Naive B cell (primary cell): Measurements from ENCODE around the gene RRAS2. TPM values are rescaled to one million over a fixed set of nuclear protein-coding genes. Genes with fewer than 3 reads are reported as not detected.

Source experiments
- ATAC-seq, 2 donors: fragments of 150-1000 bp; cut with Tn5 transposase; 2 replicates each; pipeline ENCODE4 v1.10.0; 2021; ENCODE audit warnings: low read depth in 2 of 2, mild to moderate bottlenecking in 2 of 2, moderate library complexity in 2 of 2
- DNase-seq: peaks from one replicate; pipeline ENCODE4 v3.0.0; 2022
- H3K27ac Mint-ChIP-seq, 6 donors: one replicate each; pipeline ENCODE4 v1.8.0; 2020 to 2022; ENCODE audit warnings: mild to moderate bottlenecking in 6 of 6, mixed read lengths in 6 of 6, moderate library complexity in 5 of 6, inconsistent platforms in 2 of 6
- H3K27me3 Mint-ChIP-seq, 3 donors: one replicate each; pipeline ENCODE4 v1.8.0; 2021 to 2022; ENCODE audit warnings: mixed read lengths in 3 of 3, mild to moderate bottlenecking in 1 of 3
- H3K36me3 Mint-ChIP-seq, 2 donors: one replicate each; pipeline ENCODE4 v1.8.0; 2020 to 2022; ENCODE audit warnings: mixed read lengths in 2 of 2, inconsistent platforms in 1 of 2, mild to moderate bottlenecking in 1 of 2
- H3K4me1 Mint-ChIP-seq, 3 donors: one replicate each; pipeline ENCODE4 v1.8.0; 2020 to 2022; ENCODE audit warnings: mixed read lengths in 3 of 3, inconsistent platforms in 1 of 3, mild to moderate bottlenecking in 1 of 3, moderate library complexity in 1 of 3
- H3K4me3 Mint-ChIP-seq, 8 donors: one replicate each; pipeline ENCODE4 v1.8.0; 2020 to 2022; ENCODE audit warnings: mild to moderate bottlenecking in 8 of 8, mixed read lengths in 8 of 8, moderate library complexity in 8 of 8, inconsistent platforms in 2 of 8
- H3K9me3 Mint-ChIP-seq, 7 donors: one replicate each; pipeline ENCODE4 v1.8.0; 2020 to 2022; ENCODE audit warnings: mixed read lengths in 7 of 7, mild to moderate bottlenecking in 5 of 7, inconsistent platforms in 2 of 7, moderate library complexity in 1 of 7
- polyA plus RNA-seq, 6 donors: library from polyadenylated mRNA; unstranded; fragments of 300-500 nt; fragmentation: Illumina TruSeq; gene quantifications; one replicate each; pipeline ENCODE4 v1.2.3, GENCODE V29; 2021; ENCODE audit warnings: low read depth in 6 of 6

The RRAS2 gene
- polyA plus RNA-seq, 6 donors from 2014 or later = 95.9 to 155 (median 118) TPM

GRCh38 chr11:14235701-14236100 is 123.3 kb downstream of the RRAS2 start:
- no peaks in the 10 kb centered on the region for H3K36me3 Mint-ChIP-seq
- H3K4me1 Mint-ChIP-seq = peaks cover 36 to 57% (median 43%) of the 10 kb centered on the region in 3 donors
- peak overlapping the region in 4 of 8 donors; percentile 29 to 73 (median 66) for H3K4me3 Mint-ChIP-seq
- H3K9me3 Mint-ChIP-seq = no peaks in the 10 kb centered on the region
- no peak for DNase-seq
- H3K27ac Mint-ChIP-seq = peak overlapping the region in 5 of 6 donors; percentile 12 to 99 (median 89)
- ATAC-seq = no peak
- H3K27me3 Mint-ChIP-seq = peaks cover 14 to 22% (median 21%) of the 10 kb centered on the region in 3 donors

DNA sequence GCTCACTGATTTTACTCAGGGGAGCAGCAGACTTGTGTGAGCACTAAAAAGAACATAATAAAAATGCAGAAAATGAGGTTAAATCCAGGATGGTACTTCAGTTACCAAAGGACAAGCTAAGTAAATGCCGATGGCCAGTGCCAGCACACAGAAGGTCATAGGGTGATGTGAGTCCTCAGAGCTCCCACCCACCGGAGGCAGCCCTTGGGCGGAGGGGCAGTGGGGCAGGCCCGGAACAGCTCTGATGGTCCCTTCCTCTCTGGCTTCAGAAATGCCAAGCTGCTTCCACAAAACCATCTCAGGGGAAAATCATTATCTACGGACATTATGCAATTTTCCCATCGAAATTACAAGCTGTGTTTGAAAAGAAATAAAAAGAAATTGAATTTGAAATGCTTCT is 124.5 kb downstream of the RRAS2 start:
- Mint-ChIP-seq H3K9me3 (no peaks in the 10 kb centered on the region), H3K4me1 (peaks cover 36 to 55% (median 43%) of the 10 kb centered on the region in 3 donors), H3K4me3 (no peak overlapping the region), H3K27me3 (peaks cover 15 to 31% (median 26%) of the 10 kb centered on the region in 3 donors), H3K36me3 (no peaks in the 10 kb centered on the region), H3K27ac (peak overlapping the region in 1 of 6 donors; percentile 89)
- ATAC-seq (no peak), DNase-seq (no peak)

DNA sequence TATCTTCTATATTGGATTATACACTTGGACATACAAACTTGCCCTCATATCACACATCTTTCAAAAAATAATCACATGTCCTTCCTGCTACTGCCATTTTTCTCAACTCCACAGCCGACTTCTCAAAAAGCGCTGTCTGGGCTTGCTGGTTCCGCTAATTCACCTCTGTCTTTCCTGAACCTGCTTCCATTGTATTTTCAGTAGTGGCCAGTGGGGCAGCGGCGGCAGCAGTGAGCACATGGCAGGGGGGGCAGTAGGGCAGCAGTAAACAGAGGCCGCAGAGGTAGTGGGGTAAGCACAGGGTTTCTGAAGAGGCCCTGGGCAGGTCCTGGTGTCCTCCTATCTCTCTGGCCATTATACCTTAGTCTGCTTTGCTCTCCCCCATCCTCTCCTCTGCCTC is 126.3 kb downstream of the RRAS2 start:
- H3K4me1 Mint-ChIP-seq = peaks cover 23 to 37% (median 28%) of the 10 kb centered on the region in 3 donors
- peaks cover 21 to 38% (median 32%) of the 10 kb centered on the region in 3 donors for H3K27me3 Mint-ChIP-seq
- peaks cover 0 to 2% (median 0%) of the 10 kb centered on the region in 7 donors for H3K9me3 Mint-ChIP-seq
- ATAC-seq = no peak
- H3K36me3 Mint-ChIP-seq = no peaks in the 10 kb centered on the region
- DNase-seq = no peak
- H3K27ac Mint-ChIP-seq = peak overlapping the region in 2 of 6 donors; percentile 25 to 86
- H3K4me3 Mint-ChIP-seq = no peak overlapping the region

GRCh38 chr11:14230407-14230806 is 128.6 kb downstream of the RRAS2 start:
- H3K4me1 Mint-ChIP-seq = peaks cover 4 to 14% (median 5%) of the 10 kb centered on the region in 3 donors
- peaks cover 0 to 11% (median 2%) of the 10 kb centered on the region in 7 donors for H3K9me3 Mint-ChIP-seq
- DNase-seq = no peak
- peaks cover 0 to 11% of the 10 kb centered on the region in 2 donors for H3K36me3 Mint-ChIP-seq
- H3K27me3 Mint-ChIP-seq = peaks cover 21 to 38% (median 32%) of the 10 kb centered on the region in 3 donors
- no peak overlapping the region for H3K4me3 Mint-ChIP-seq
- no peak for ATAC-seq
- H3K27ac Mint-ChIP-seq = no peak overlapping the region

GRCh38 chr11:14229472-14229871 is 129.5 kb downstream of the RRAS2 start:
- ATAC-seq = no peak
- peaks cover 0 to 12% (median 0%) of the 10 kb centered on the region in 3 donors for H3K4me1 Mint-ChIP-seq

GRCh38 chr11:14228356-14228755 is 130.6 kb downstream of the RRAS2 start:
- H3K27me3 Mint-ChIP-seq = peaks cover 21 to 38% (median 32%) of the 10 kb centered on the region in 3 donors
- H3K4me1 Mint-ChIP-seq = peaks cover 0 to 18% (median 4%) of the 10 kb centered on the region in 3 donors
- no peak overlapping the region for H3K27ac Mint-ChIP-seq

More at GRCh38 chr11:14229472-14229871, 129.5 kb downstream of the RRAS2 start:
- H3K9me3 Mint-ChIP-seq = peaks cover 0 to 11% (median 2%) of the 10 kb centered on the region in 7 donors
- H3K4me3 Mint-ChIP-seq = no peak overlapping the region
- peaks cover 21 to 38% (median 32%) of the 10 kb centered on the region in 3 donors for H3K27me3 Mint-ChIP-seq
- DNase-seq = no peak
- H3K36me3 Mint-ChIP-seq = peaks cover 0 to 11% of the 10 kb centered on the region in 2 donors
- H3K27ac Mint-ChIP-seq = peak overlapping the region in 1 of 6 donors; percentile 40

More at GRCh38 chr11:14228356-14228755, 130.6 kb downstream of the RRAS2 start:
- Mint-ChIP-seq H3K4me3 (no peak overlapping the region), H3K36me3 (peaks cover 0 to 11% of the 10 kb centered on the region in 2 donors), H3K9me3 (peaks cover 0 to 11% (median 2%) of the 10 kb centered on the region in 7 donors)
- ATAC-seq (no peak), DNase-seq (no peak)

Other genes starting within 250 kb of the RRAS2 start
- 10 to 100 TPM; 59.1 to 79.6 (median 67.4) TPM for gene COPB1, start 140.6 kb upstream of the RRAS2 start, polyA plus RNA-seq
- 100 to 1,000 TPM; 130 to 346 (median 160) TPM for gene PSMA1, start 161.2 kb upstream of the RRAS2 start, polyA plus RNA-seq